SK-N-SH (cell line): ENCODE results near the gene SEMA4F. TPM values are rescaled to one million over a fixed set of nuclear protein-coding genes. Genes with fewer than 3 reads are reported as not detected.

ENCODE experiments used
- CTCF ChIA-PET: fragments of 300-600, 350-600 bp; formaldehyde crosslinking; extraction: SDS; loops from one replicate; lab custom pipeline; 2021; lab: Yijun Ruan, JAX
- POLR2A ChIA-PET: fragments of 350-600 bp; sonication (Branson Sonifier 250); formaldehyde crosslinking; extraction: SDS; loops from one replicate; lab custom pipeline; 2020; ENCODE audit warnings: antibody characterized with exemption, inconsistent platforms; lab: Yijun Ruan, JAX
- DNase-seq: peaks from one replicate; pipeline ENCODE4 v3.0.0; 2012
- H2AFZ ChIP-seq: fragments of 200-600 bp; sonication (generic); 2 replicates; pipeline ENCODE4 v1.8.1; 2016; ENCODE audit warnings: antibody characterized with exemption, mild to moderate bottlenecking, low read depth
- H3F3A ChIP-seq: fragments of 200-600 bp; sonication (generic); replicated peaks from 2 replicates; pipeline ENCODE3; 2016; ENCODE audit warnings: antibody characterized with exemption, mild to moderate bottlenecking; ENCODE audit not compliant: insufficient read depth
- H3K27ac ChIP-seq, 2 experiments: fragments of 200-500 bp in 1 of 2; fragments of 200-600 bp in 1 of 2; sonication (Bioruptor generic) in 1 of 2; sonication (generic), shearing (Covaris generic) in 1 of 2; 2 replicates each; pipeline versions ENCODE4 v1.5.1 to v1.6.1; 2014 to 2016; ENCODE audit warnings: low read depth in 2 of 2, inconsistent platforms in 1 of 2, low read length in 1 of 2, mild to moderate bottlenecking in 1 of 2, mixed read lengths in 1 of 2
- H3K27me3 ChIP-seq: fragments of 200-600 bp; sonication (generic), shearing (Covaris generic); 2 replicates; pipeline ENCODE4 v1.6.1; 2016; ENCODE audit warnings: mixed run types; ENCODE audit not compliant: insufficient read depth
- H3K36me3 ChIP-seq, 2 experiments: fragments of 200-500 bp in 1 of 2; fragments of 200-600 bp in 1 of 2; sonication (Bioruptor generic) in 1 of 2; sonication (generic) in 1 of 2; replicated peaks in 1 of 2; 2 replicates each; pipeline versions ENCODE3 to v1.5.1; 2014 to 2016; ENCODE audit warnings: low read length in 1 of 2, mild to moderate bottlenecking in 1 of 2; ENCODE audit not compliant: insufficient read depth in 2 of 2, control insufficient read depth in 1 of 2
- H3K4me1 ChIP-seq, 2 experiments: fragments of 200-500 bp in 1 of 2; fragments of 200-600 bp in 1 of 2; sonication (Bioruptor generic) in 1 of 2; sonication (generic), shearing (Covaris generic) in 1 of 2; 2 replicates each; pipeline versions ENCODE4 v1.5.1 to v1.6.1; 2014 to 2016; ENCODE audit warnings: low read depth in 1 of 2, low read length in 1 of 2, mixed run types in 1 of 2; ENCODE audit not compliant: insufficient read depth in 2 of 2, control insufficient read depth in 1 of 2
- H3K4me2 ChIP-seq: fragments of 200-600 bp; sonication (generic), shearing (Covaris generic); 2 replicates; pipeline ENCODE4 v1.6.1; 2017; ENCODE audit warnings: mixed run types
- H3K4me3 ChIP-seq, 2 experiments: fragments of 200-500 bp in 1 of 2; fragments of 200-600 bp in 1 of 2; sonication (Bioruptor generic) in 1 of 2; sonication (generic), shearing (Covaris generic) in 1 of 2; 2 replicates each; pipeline versions ENCODE4 v1.5.1 to v1.8.1; 2014 to 2016; ENCODE audit warnings: low read depth in 2 of 2, inconsistent platforms in 1 of 2, low read length in 1 of 2, mild to moderate bottlenecking in 1 of 2, mixed read lengths in 1 of 2, moderate library complexity in 1 of 2
- H3K79me2 ChIP-seq: fragments of 200-600 bp; sonication (generic); 2 replicates; pipeline ENCODE4 v1.8.1; 2017; ENCODE audit warnings: mild to moderate bottlenecking; ENCODE audit not compliant: insufficient read depth
- H3K9ac ChIP-seq: fragments of 200-600 bp; sonication (generic); 2 replicates; pipeline ENCODE4 v1.6.1; 2017; ENCODE audit warnings: mixed run types
- H3K9me2 ChIP-seq: fragments of 200-600 bp; sonication (generic); 2 replicates; pipeline ENCODE4 v1.6.1; 2017; ENCODE audit warnings: mixed run types
- H3K9me3 ChIP-seq: fragments of 200-600 bp; sonication (generic); 2 replicates; pipeline ENCODE4 v1.6.1; 2017; ENCODE audit warnings: mixed run types, mild to moderate bottlenecking, moderate library complexity
- H4K20me1 ChIP-seq: fragments of 200-600 bp; sonication (generic); 2 replicates; pipeline ENCODE4 v1.6.1; 2017; ENCODE audit warnings: mild to moderate bottlenecking, mixed run types; ENCODE audit not compliant: insufficient read depth
- CHD2 ChIP-seq: fragments of 150-350 bp; IDR thresholded peaks from 2 replicates; pipeline ENCODE4 v1.6.1; 2018; ENCODE audit warnings: low read length; ENCODE audit not compliant: partially characterized antibody
- FOXJ3 ChIP-seq: sonication (generic); formaldehyde crosslinking; IDR thresholded peaks from 2 replicates; pipeline ENCODE4 v1.5.1; 2020; ENCODE audit warnings: mild to moderate bottlenecking, missing genetic modification reagents
- GABPA ChIP-seq: IDR thresholded peaks from 2 replicates; pipeline ENCODE4 v1.4.0; 2012; ENCODE audit warnings: low read depth, mild to moderate bottlenecking
- MEF2A ChIP-seq: IDR thresholded peaks from 2 replicates; pipeline ENCODE4 v1.4.0; 2012; ENCODE audit warnings: low read depth, borderline replicate concordance
- NFIC ChIP-seq: IDR thresholded peaks from 2 replicates; pipeline ENCODE4 v1.4.0; 2012; ENCODE audit warnings: borderline replicate concordance
- NRF1 ChIP-seq: IDR thresholded peaks from 2 replicates; pipeline ENCODE4 v1.6.1; 2012; ENCODE audit warnings: low read depth, mild to moderate bottlenecking, low read length
- RCOR1 ChIP-seq: fragments of 150-350 bp; IDR thresholded peaks from 2 replicates; pipeline ENCODE4 v1.6.1; 2017; ENCODE audit warnings: antibody characterized with exemption, low read length
- RXRA ChIP-seq: IDR thresholded peaks from 2 replicates; pipeline ENCODE4 v1.4.0; 2012; ENCODE audit warnings: low read depth, mild to moderate bottlenecking, borderline replicate concordance
- SIN3A ChIP-seq: IDR thresholded peaks from 2 replicates; pipeline ENCODE4 v1.6.1; 2012; ENCODE audit warnings: low read depth, mild to moderate bottlenecking, low read length, moderate library complexity, borderline replicate concordance
- SMC3 ChIP-seq: IDR thresholded peaks from 2 replicates; pipeline ENCODE4 v1.6.1; 2012; ENCODE audit warnings: low read depth, low read length, improper control_type of control experiment
- TAF1 ChIP-seq: IDR thresholded peaks from 2 replicates; pipeline ENCODE4 v1.6.1; 2012; ENCODE audit warnings: low read depth, mild to moderate bottlenecking, low read length, moderate library complexity, borderline replicate concordance
- USF1 ChIP-seq: IDR thresholded peaks from 2 replicates; pipeline ENCODE4 v1.4.0; 2012; ENCODE audit warnings: low read depth, borderline replicate concordance
- ZBTB33 ChIP-seq: IDR thresholded peaks from 2 replicates; pipeline ENCODE4 v1.4.0; 2012; ENCODE audit warnings: low read depth, borderline replicate concordance
- WGBS: methylation state at CpG from one replicate; pipeline ENCODE4 v1.1.6; 2017; ENCODE audit warnings: low lambda C conversion rate; 5-methylcytosine and 5-hydroxymethylcytosine counted together
- polyA plus RNA-seq, 3 experiments: library from polyadenylated mRNA; depleted of rRNA; stranded (reverse); fragments of >200 nt; gene quantifications; 2 replicates each; pipeline ENCODE4 v1.2.3, GENCODE V29; 2012
- TF ChIP-seq, protein P1 (sequence below): fragments of 150-350 bp; IDR thresholded peaks from 2 replicates; pipeline ENCODE4 v1.6.1; 2016; ENCODE audit warnings: mild to moderate bottlenecking, low read depth, low read length
- TF ChIP-seq, protein P2 (sequence below): IDR thresholded peaks from 2 replicates; pipeline ENCODE4; 2012

The SEMA4F gene
- polyA plus RNA-seq, 1 of the 3 experiments (the other 2 are of a cell fraction): 17.3 TPM

DNA sequence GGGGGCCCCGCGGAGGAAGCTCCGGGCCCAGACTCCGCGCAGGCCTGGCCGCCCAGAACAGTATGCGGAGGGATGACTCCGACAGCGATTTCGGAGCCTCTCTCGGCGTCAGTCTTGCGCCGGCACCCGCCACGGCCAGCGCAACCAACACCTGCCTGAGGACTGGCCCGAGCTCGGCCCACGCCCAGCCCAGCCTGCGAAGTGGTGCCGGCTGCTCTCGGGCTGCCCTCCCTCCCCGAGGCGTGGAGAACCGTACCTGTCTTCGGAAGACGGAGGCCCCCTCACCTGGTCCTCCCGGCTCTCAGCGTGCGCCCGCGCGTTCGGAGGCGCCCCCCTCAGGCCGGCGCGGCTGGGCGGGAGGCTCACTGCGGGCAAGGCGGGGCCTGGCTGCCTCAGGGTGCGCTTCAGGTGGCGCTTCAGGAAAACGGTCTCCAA is 6.0 kb upstream of the SEMA4F start, which contains the start of gene M1AP (continued):
- TF ChIP-seq CHD2: no peak
- no peak for TF ChIP-seq USF1
- no peak for TF ChIP-seq SMC3

- Histone ChIP-seq H3K27ac (peak overlapping the region in 1 of 2 experiments; percentile 31; a peak in 1 of 4 replicates), H3K9ac (no peak overlapping the region), H2AFZ (peak overlapping the region; percentile 91), H3F3A (peaks cover 4% of the 10 kb centered on the region), H3K79me2 (no peaks in the 10 kb centered on the region), H3K36me3 (peaks cover 2% of the 10 kb centered on the region in 2 experiments), H3K4me3 (peak overlapping the region; percentile 78 to 80), H3K9me3 (no peaks in the 10 kb centered on the region), H3K4me2 (peak overlapping the region; percentile 91), H3K27me3 (no peaks in the 10 kb centered on the region), H4K20me1 (no peaks in the 10 kb centered on the region), H3K9me2 (no peaks in the 10 kb centered on the region), H3K4me1 (peaks cover 0 to 13% of the 10 kb centered on the region in 2 experiments; a peak in 1 of 4 replicates)
- WGBS: 11% methylated on average over 15 of the region's 15 CpGs
- POLR2A ChIA-PET: no interaction called here
- CTCF ChIA-PET: interaction anchor here (1.0 kb wide), 1 partner anchor 22 kb away, joined by 3 read pairs; no protein-coding TSS in a partner anchor
- DNase-seq: peak; percentile 28
- peak; percentile 33; the same call in 1 of the 2 replicates for TF ChIP-seq NRF1
- TF ChIP-seq SMC3: no peak
Measured at GRCh38 chr2:74653589-74653984, 460 bp upstream of the SEMA4F start.

- no peak overlapping the region for H3K9ac ChIP-seq
- H3K4me3 ChIP-seq: no peak overlapping the region
- H2AFZ ChIP-seq: no peak overlapping the region
- H3K27me3 ChIP-seq: no peaks in the 10 kb centered on the region
- H3K9me2 ChIP-seq: no peaks in the 10 kb centered on the region
- H3K79me2 ChIP-seq: no peaks in the 10 kb centered on the region
- H3K27ac ChIP-seq: no peak overlapping the region
- peaks cover 0 to 13% of the 10 kb centered on the region in 2 experiments; a peak in 1 of 4 replicates for H3K4me1 ChIP-seq
- ChIA-PET CTCF (no interaction called here), POLR2A (no interaction called here)
- peak overlapping the region; percentile 91; the same call in 1 of the 2 replicates for H3K4me2 ChIP-seq
- H3K36me3 ChIP-seq: peaks cover 2 to 19% of the 10 kb centered on the region in 2 experiments
- no peak for DNase-seq
- no peaks in the 10 kb centered on the region for H4K20me1 ChIP-seq
- H3K9me3 ChIP-seq: no peaks in the 10 kb centered on the region
- 95% methylated on average over 1 of the region's 1 CpG for WGBS
- H3F3A ChIP-seq: peaks cover 4% of the 10 kb centered on the region
- no peak for TF ChIP-seq NFIC
- no peak for TF ChIP-seq MEF2A
- no peak for TF ChIP-seq FOXJ3 (CRISPR knock-in tag)
- no peak for TF ChIP-seq RXRA
- TF ChIP-seq, protein P1, sequence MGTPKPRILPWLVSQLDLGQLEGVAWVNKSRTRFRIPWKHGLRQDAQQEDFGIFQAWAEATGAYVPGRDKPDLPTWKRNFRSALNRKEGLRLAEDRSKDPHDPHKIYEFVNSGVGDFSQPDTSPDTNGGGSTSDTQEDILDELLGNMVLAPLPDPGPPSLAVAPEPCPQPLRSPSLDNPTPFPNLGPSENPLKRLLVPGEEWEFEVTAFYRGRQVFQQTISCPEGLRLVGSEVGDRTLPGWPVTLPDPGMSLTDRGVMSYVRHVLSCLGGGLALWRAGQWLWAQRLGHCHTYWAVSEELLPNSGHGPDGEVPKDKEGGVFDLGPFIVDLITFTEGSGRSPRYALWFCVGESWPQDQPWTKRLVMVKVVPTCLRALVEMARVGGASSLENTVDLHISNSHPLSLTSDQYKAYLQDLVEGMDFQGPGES: no peak
- TF ChIP-seq, protein P2, sequence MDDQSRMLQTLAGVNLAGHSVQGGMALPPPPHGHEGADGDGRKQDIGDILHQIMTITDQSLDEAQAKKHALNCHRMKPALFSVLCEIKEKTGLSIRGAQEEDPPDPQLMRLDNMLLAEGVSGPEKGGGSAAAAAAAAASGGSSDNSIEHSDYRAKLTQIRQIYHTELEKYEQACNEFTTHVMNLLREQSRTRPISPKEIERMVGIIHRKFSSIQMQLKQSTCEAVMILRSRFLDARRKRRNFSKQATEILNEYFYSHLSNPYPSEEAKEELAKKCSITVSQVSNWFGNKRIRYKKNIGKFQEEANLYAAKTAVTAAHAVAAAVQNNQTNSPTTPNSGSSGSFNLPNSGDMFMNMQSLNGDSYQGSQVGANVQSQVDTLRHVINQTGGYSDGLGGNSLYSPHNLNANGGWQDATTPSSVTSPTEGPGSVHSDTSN: no peak
- no peak for TF ChIP-seq TAF1
- no peak for TF ChIP-seq SIN3A
- no peak for TF ChIP-seq ZBTB33
- no peak for TF ChIP-seq GABPA
- no peak for TF ChIP-seq RCOR1
Measured at GRCh38 chr2:74655579-74655978, 1.5 kb downstream of the SEMA4F start.
